ENCODE data around the gene OR4X1.
A peak's percentile ranks its signal among the peaks of the same experiment; 100 is the strongest.
"Not testable (repeated sequence)": the region's sequence is repeated elsewhere in the genome, so short reads cannot be mapped to it uniquely, and the experiment has no call there.

The OR4X1 gene

GRCh38 chr11:48263423-48263911 is at the start of gene OR4X1:
OR4X1 (plus strand) TSS chr11:48263861; CDS start chr11:48263861, 0 bp downstream.
- no peak for DNase-seq (ENCODE audit: low read depth in 1 of 2, low spot score in 1 of 2)

- DNase-seq (ENCODE audit: low read depth in 1 of 2, low spot score in 1 of 2), result no peak
These were observed 47.2 kb upstream of the OR4X1 start, which contains the start of gene OR4B1 for GRCh38 chr11:48216510-48216909. OR4B1 (plus strand) TSS chr11:48216810; CDS start chr11:48216810, 0 bp downstream.

GRCh38 chr11:48228761-48229160 is 34.9 kb upstream of the OR4X1 start:
- DNase-seq (ENCODE audit: low read depth in 1 of 2, low spot score in 1 of 2), result no peak

GRCh38 chr11:48230057-48230456 is 33.6 kb upstream of the OR4X1 start:
- not testable (repeated sequence) for DNase-seq (ENCODE audit: low read depth in 1 of 2, low spot score in 1 of 2)

- no peak for DNase-seq (ENCODE audit: low read depth in 1 of 2, low spot score in 1 of 2)
These were observed 25.9 kb upstream of the OR4X1 start for GRCh38 chr11:48237727-48238126.

- no peak for DNase-seq (ENCODE audit: low read depth in 1 of 2, low spot score in 1 of 2)
These were observed 21.2 kb upstream of the OR4X1 start for GRCh38 chr11:48242501-48242900.

GRCh38 chr11:48244804-48245203 is 18.9 kb upstream of the OR4X1 start, which contains the start of gene OR4X2:
OR4X2 (plus strand) TSS chr11:48245104; CDS start chr11:48245104, 0 bp downstream.
- DNase-seq (ENCODE audit: low read depth in 1 of 2, low spot score in 1 of 2), result no peak

- no peak for DNase-seq (ENCODE audit: low read depth in 1 of 2, low spot score in 1 of 2)
These were observed 14.8 kb upstream of the OR4X1 start for GRCh38 chr11:48248902-48249301.

- no peak for DNase-seq (ENCODE audit: low read depth in 1 of 2, low spot score in 1 of 2)
These were observed 2.1 kb upstream of the OR4X1 start for GRCh38 chr11:48261600-48261999.

- no peak for DNase-seq (ENCODE audit: low read depth in 1 of 2, low spot score in 1 of 2)
These were observed 7.0 kb downstream of the OR4X1 start for GRCh38 chr11:48270621-48271020.

- no peak for DNase-seq (ENCODE audit: low read depth in 1 of 2, low spot score in 1 of 2)
These were observed 8.9 kb downstream of the OR4X1 start for GRCh38 chr11:48272606-48273005.

- DNase-seq (ENCODE audit: low read depth in 1 of 2, low spot score in 1 of 2), result no peak
These were observed 42.3 kb downstream of the OR4X1 start, which contains the start of gene OR4S1 for GRCh38 chr11:48305923-48306322. OR4S1 (plus strand) TSS chr11:48306223; CDS start chr11:48306223, 0 bp downstream.

- DNase-seq (ENCODE audit: low read depth in 1 of 2, low spot score in 1 of 2), result peak; percentile 2 to 45
These were observed 44.2 kb downstream of the OR4X1 start for GRCh38 chr11:48307760-48308386.

- DNase-seq (ENCODE audit: low read depth in 1 of 2, low spot score in 1 of 2), result not testable (repeated sequence)
These were observed 49.9 kb downstream of the OR4X1 start for GRCh38 chr11:48313590-48313989.

Data from activated T-helper 1 cell treated with anti-CD3 and anti-CD28 coated beads, Interleukin-2, amount 50 U/mL, for 16 hours (primary cell).